Fibroblast of skin of left quadriceps (primary cell): ENCODE measurements around the gene NCLN.
"Not testable (repeated sequence)": the region's sequence is repeated elsewhere in the genome, so short reads cannot be mapped to it uniquely, and the experiment has no call there.

ENCODE experiments used
- DNase-seq, 2 experiments: peaks; one replicate each; pipeline ENCODE4 v3.0.0-alpha.2; 2013; ENCODE audit warnings: low read depth in 2 of 2

NCLN gene

DNA sequence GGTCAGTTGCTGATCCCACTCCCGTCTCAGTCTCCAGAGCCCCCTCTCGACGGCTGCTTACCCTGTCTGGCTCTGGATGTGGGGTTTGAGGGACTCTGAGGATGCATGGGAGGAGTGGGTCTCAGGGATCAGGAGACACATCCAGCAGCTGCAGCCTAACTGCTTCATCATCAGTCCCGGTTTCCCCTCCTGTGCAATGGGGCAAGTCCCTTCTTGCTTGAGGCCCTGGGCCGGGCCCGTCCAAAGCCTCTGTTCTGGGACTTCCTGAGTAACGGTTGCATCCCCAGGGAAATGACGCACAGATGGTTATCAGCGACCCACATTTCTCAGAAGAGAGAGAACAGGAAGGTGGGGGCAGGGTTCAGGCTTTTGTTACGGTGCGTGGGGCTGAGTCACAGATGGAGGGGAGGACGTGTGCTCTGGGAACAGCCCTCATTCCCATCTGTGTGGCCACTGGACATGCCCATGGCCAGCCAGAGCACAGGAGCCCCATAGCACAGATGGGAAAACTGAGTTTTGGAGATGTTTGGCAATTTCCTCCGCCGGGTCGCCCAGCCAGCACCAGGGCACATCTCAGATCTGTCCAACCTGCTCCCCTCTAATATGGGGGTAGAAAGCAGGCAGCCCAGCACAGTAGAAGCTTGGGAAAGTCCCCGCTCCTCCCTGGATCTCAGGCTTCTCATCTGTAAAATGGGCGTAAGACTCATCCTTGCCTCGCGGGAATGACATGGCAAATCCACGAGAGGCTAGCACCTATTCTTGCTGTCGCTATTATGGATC, 30.6 kb upstream of the NCLN start:
- DNase-seq: peak; percentile 96 to 97

DNA sequence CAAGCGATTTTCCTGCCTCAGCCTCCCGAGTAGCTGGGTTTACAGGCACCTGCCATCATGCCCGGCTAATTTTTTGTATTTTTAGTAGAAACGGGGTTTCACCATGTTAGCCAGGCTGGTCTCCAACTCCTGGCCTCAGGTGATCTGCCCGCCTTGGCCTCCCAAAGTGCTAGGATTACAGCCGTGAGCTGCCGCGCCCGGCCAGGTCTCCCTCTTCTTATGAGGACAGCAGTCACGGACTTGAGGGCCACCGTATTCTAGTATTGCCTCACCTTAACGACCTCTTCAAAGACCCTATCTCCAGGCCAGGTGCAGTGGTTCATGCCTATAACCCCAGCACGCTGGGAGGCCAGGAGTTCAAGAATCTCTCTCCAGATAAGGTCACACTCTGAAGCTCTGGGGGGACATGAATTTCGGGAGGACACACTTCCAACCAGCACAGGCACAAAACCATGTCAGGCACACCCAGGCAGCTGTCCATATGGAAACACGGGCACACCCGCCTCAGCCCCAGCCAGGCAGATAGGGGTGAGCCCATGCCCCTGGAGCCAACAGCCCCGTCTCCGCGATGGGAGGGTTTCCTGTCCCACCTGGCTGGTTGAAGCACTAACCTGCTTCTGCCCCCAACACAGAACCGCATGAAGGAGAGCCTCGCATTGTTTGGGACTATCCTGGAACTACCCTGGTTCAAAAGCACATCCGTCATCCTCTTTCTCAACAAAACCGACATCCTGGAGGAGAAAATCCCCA, 28.5 kb upstream of the NCLN start:
- no peak for DNase-seq

DNA sequence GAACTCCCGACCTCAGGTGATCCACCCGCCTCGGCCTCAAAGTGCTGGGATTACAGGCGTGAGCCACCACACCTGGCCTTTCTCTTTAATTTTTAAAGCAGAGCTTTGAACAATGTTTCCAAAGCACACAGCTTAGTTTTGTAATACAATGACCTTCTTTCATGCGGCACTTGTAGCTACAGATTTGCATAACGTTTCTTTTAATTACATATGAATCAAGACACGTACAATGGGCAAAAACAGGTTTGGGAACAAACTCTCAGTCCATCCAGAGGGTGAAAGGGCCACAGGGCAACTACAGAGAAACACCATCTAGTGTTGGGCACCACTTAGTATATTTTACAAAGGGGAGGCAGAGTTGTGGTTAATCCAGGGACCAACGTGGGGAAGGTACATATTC, 26.2 kb upstream of the NCLN start:
- no peak for DNase-seq

DNA sequence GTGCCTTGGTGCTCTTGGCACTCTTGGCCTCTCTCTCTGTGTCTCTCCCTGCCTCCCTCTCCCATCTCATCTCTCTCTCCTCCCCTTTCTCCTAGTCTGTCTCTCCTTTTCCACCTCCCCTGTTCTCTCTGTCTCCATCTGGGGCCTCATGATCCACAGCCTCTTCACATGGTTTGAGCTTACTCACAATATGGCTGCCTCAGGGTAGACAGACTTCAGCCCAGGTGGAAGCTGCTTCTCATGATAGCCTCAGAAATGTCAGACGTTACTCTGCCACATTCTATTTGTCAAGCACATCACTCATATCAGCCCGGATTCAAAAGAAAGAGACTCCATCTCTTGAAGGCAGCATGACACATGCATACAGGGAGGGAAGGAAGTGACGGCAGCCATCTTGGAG, 25.5 kb upstream of the NCLN start:
- no peak for DNase-seq

DNA sequence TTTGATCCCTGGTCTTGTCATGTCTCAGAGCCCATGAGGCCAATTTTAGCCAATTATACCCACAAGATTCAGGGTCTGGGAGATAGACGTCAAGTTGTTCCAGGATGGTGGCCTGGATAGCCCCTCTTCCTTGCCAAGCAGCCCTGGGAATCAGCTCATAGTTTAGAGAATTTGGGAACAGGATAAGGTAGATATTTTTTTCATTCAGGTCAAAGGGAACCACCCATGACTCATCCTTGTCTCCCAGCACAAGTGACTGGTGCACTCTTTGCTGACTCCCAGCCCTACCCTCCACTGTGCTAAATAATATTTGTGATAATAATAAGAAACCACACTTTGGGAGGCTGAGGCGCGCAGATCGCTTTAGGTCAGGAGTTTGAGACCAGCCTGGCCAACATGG, 24.3 kb upstream of the NCLN start:
- DNase-seq: no peak

DNA sequence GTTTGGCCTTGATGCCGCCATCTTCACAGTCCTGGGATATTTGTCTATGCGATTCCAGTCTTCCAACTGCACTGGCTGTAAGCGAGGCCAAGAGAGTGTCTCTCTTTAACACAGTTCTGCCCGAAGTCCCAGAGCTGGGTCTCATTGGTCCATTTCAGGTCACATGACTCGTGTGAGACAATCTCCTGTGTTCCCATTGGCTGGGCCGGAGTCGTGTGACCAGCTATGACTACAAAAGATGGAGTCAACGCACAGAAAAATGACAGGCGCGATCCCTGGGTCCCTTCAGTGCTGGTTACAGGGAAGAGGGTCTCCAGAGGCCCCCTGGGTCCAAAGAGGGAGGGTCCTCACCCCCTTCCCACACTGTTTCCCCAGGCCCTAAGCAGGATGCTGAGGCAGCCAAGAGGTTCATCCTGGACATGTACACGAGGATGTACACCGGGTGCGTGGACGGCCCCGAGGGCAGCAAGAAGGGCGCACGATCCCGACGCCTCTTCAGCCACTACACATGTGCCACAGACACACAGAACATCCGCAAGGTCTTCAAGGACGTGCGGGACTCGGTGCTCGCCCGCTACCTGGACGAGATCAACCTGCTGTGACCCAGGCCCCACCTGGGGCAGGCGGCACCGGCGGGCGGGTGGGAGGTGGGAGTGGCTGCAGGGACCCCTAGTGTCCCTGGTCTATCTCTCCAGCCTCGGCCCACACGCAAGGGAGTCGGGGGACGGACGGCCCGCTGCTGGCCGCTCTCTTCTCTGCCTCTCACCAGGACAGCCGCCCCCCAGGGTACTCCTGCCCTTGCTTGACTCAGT, 23.1 kb upstream of the NCLN start:
- DNase-seq: no peak

DNA sequence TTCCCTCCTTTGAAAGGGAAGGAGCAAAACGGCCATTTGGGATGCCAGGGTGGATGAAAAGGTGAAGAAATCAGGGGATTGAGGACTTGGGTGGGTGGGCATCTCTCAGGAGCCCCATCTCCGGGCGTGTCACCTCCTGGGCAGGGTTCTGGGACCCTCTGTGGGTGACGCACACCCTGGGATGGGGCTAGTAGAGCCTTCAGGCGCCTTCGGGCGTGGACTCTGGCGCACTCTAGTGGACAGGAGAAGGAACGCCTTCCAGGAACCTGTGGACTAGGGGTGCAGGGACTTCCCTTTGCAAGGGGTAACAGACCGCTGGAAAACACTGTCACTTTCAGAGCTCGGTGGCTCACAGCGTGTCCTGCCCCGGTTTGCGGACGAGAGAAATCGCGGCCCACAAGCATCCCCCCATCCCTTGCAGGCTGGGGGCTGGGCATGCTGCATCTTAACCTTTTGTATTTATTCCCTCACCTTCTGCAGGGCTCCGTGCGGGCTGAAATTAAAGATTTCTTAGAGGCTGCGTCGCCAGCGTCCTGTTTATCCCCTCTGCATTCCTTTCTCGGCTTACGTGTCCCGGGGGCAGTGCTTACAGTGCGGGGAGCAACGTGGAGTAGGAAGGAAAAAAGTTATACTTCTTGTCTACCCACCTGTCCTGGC, 22.4 kb upstream of the NCLN start:
- peak in 1 of 2 experiments; percentile 23 for DNase-seq

DNA sequence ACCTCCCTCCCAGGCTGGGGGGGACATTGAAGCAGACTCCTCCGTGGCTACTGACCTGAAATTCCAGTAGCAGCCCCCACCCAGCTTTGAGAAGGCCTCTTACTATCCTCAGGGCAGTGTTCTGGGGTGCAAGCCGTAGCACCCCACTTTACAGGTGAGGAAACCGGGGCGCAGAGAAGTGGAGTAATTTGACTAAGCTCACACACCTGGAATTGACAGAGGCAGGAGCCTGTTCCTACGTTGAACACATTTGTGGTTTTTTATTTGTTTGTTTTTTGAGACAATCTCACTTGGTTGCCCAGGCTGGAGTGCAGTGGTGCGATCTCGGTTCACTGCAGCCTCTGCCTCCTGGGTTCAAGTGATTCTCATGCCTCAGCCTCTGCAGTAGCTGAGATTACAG, 21.8 kb upstream of the NCLN start:
- no peak for DNase-seq

DNA sequence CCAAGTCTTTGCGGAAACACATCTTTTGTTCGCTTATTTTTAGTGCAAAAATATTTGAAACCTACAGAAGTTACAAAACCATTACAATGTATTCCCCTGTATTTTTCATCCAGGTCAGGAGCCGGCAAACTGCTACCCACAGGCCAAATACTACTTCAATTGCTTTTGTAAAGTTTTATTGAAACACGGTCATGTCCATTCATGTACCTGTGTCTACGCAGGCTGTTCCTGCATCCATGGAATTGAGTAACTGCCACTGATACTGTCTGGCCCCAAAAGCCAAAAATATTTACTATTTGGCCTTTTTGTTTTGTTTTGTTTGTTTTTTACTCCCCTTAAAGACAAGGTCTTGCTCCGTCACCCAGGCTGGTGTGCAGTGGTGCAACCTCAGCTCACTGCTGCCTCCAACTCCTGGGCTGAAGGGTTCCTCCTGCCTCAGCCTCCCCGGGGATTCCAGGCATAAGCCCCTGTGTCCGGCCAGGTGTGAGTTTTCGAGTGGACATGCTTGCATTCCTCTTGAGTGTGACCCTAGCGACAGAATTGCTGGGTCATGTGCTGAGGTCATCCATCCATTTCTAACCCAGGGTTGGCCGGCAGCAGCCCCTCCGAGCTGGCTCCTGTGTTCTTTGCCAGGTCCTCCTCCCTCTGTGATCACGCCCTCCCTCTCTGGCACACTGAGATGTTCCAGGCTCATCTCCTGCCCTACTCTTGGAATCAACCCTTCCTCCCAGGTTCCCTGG, 18.0 kb upstream of the NCLN start:
- DNase-seq: no peak

DNA sequence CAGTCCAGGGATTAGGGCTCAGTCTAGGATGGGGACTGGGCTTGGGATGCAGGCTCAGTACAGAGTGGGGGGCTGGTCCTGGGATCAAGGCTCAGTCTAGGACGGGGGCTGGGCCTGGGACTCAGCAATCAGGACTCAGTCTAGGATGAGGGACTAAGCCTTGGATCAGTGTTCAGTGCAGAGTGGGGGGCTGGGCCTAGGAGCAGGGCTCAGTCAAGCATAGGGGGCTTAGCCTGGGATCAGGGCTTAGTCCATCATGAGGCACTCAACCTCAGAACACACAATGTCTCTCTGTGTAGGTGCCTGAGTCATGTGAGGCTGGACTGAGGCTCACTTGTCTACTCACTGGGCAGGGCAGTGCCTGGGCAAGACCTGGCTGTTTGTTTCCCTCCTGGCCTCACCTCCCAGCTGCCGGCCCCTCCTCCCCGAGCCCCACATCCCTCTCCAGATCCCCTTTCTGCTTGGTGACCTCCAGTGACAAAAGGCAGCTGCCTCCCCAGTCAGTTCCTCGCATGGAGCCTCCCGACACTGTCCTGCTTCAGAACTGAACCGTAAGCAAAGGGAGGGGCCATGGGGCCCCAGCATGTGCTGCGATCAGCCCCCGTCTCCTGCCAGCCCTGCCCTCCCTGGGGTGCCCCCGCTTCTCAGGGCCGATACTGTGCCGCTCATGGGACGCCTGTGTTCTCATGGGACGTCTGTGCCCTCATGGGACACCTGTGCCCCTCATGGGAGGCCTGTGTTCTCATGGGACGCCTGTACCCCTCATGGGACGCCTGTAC, 13.6 kb upstream of the NCLN start:
- no peak for DNase-seq

DNA sequence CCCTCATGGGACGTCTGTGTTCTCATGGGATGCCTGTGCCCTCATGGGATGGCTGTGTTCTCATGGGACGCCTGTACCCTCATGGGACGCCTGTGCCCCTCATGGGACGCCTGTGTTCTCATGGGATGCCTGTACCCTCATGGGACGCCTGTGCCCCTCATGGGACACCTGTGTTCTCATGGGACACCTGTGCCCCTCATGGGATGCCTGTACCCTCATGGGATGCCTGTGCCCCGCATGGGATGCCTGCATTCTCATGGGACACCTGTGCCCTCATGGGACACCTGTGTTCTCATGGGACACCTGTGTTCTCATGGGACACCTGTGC, 13.1 kb upstream of the NCLN start:
- not testable (repeated sequence) for DNase-seq

DNA sequence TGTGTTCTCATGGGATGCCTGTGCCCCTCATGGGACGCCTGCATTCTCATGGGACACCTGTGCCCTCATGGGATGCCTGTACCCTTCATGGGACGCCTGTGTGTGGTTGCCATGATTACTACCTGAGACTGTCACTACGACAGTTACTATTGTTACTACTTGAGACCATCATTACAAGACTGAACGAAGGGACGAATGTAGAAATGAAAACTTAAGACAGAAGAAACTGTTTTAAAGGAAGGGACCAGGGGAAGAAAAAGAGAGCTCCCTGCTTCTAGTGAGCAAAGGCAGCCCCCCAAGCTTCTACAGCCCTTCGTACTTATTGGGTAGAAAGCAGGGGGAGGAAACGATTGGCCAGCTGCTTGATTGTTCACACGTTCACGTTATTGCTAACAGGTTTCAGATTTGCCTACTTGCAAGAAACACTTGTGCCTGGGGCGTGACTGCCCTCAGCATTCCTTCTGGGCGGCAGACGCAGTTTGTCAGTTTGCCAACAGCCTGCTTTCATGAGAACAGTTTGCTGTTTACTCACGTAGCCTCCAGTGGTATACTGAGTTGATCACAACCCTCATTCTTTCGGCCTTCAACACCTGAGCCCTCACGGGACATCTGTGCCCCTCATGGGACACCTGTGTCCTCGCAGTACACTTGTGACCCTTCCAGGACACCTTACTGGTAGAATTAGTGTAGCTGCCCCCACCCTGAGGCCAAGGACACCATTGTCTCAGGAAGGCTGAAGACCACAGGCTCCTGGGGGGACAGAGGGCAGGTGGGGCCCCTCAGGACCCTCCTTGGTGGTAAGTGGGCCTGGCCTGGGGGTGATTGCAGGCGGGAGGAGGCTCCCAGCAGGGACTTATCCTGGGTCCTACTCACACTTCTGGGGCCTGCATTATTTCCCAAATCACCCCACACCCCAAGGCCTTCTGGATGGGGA, 9.7 kb upstream of the NCLN start:
- DNase-seq: peak; percentile 29 to 42

DNA sequence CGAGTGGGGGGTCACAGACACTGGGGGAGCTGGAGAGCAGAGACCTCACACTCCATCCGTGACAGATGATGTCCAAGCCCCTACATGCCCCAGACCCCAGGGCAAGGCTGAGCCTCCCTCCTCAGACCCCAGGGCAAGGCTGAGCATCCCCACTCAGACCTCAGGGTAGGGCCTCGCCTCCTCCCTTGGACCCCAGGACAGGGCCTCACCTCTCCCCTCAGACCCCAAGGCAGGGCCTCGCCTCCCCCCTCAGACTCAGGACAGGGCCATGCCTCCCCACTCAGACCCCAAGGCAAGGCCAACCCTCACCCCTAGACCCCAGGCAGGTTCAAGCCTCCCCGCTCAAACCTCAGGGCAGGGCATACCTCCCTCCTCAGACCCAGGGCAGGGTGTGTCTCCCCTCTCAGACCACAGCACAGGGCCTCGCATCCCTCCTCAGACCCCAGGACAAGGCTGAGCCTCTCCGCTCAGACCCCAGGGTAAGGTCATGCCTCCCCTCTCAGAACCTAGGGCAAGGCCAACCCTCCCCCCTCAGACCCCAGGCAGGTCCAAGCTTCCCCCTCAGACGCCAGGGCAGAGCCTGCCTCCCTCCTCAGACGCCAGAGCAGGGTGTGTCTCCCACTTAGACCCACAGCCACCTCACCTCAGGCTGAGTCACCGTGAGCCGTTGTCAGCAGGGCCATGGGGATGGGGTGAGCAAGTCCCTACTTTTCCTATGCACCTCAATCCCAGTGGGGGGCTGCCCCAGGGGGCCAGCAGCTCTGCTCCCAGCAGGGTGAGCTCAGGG, 8.8 kb upstream of the NCLN start:
- peak in 1 of 2 experiments; percentile 4 for DNase-seq

DNA sequence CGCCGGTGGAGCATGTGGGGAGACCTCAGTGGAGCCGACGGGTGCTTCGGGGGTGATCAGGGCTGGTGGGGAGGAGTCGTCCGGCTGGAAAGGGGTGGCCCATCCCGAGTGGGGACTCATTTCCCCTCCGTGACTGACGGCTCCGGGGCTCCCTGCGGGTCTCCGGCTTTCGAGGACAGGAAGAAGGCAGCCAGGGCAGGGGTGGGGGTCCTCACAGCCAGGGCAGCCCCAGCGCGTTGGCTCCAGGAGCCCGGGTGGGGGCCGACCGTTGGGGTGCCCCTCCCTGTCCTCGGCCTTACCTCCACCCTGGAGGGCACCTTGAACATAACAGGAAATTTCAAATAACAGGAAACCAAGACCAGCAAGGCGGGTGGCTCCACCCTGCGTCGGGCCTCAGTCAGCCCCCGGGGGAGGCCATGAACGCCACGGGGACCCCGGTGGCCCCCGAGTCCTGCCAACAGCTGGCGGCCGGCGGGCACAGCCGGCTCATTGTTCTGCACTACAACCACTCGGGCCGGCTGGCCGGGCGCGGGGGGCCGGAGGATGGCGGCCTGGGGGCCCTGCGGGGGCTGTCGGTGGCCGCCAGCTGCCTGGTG, 7.3 kb upstream of the NCLN start, which contains the start of gene S1PR4:
Gene S1PR4, plus strand, starts transcription at position 393 of the 596 bp plus-strand sequence. Its CDS starts 24 bp downstream, at position 417.
- DNase-seq: no peak

DNA sequence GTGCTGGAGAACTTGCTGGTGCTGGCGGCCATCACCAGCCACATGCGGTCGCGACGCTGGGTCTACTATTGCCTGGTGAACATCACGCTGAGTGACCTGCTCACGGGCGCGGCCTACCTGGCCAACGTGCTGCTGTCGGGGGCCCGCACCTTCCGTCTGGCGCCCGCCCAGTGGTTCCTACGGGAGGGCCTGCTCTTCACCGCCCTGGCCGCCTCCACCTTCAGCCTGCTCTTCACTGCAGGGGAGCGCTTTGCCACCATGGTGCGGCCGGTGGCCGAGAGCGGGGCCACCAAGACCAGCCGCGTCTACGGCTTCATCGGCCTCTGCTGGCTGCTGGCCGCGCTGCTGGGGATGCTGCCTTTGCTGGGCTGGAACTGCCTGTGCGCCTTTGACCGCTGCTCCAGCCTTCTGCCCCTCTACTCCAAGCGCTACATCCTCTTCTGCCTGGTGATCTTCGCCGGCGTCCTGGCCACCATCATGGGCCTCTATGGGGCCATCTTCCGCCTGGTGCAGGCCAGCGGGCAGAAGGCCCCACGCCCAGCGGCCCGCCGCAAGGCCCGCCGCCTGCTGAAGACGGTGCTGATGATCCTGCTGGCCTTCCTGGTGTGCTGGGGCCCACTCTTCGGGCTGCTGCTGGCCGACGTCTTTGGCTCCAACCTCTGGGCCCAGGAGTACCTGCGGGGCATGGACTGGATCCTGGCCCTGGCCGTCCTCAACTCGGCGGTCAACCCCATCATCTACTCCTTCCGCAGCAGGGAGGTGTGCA, 6.6 kb upstream of the NCLN start:
- no peak for DNase-seq

DNA sequence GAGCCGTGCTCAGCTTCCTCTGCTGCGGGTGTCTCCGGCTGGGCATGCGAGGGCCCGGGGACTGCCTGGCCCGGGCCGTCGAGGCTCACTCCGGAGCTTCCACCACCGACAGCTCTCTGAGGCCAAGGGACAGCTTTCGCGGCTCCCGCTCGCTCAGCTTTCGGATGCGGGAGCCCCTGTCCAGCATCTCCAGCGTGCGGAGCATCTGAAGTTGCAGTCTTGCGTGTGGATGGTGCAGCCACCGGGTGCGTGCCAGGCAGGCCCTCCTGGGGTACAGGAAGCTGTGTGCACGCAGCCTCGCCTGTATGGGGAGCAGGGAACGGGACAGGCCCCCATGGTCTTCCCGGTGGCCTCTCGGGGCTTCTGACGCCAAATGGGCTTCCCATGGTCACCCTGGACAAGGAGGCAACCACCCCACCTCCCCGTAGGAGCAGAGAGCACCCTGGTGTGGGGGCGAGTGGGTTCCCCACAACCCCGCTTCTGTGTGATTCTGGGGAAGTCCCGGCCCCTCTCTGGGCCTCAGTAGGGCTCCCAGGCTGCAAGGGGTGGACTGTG, 5.9 kb upstream of the NCLN start:
- DNase-seq: no peak
